HepG2 (cell line): ENCODE data around the gene PDIA4. TPM values are rescaled to one million over a fixed set of nuclear protein-coding genes. Genes with fewer than 3 reads are reported as not detected.

Experiments
- ATAC-seq: fragments of 200-7000 bp; cut with Tn5 transposase; 3 replicates; pipeline ENCODE4 v1.9.1; 2020; ENCODE audit warnings: mild to moderate bottlenecking, moderate library complexity
- BruUV-seq: library from RNA; stranded (reverse); fragments of 400-500 nt; replicated peaks from 2 replicates; lab custom pipeline; 2021; lab: Mats Ljungman, UMichigan
- CTCF ChIA-PET: fragments of 300-600 bp; formaldehyde crosslinking; extraction: SDS; loops from one replicate; lab custom pipeline; 2021; ENCODE audit warnings: low total read pairs, inconsistent platforms, low intra/inter-chr PET ratio; lab: Yijun Ruan, JAX
- POLR2A ChIA-PET: fragments of 350-600 bp; sonication (Branson Sonifier 250); formaldehyde crosslinking; loops from one replicate; lab custom pipeline; 2020; ENCODE audit warnings: antibody characterized with exemption, inconsistent platforms; lab: Yijun Ruan, JAX
- DNase-seq: peaks from one replicate; pipeline ENCODE4 v3.0.0-alpha.2; 2015; ENCODE audit warnings: low spot score
- FAIRE-seq: peaks from 3 replicates; lab custom pipeline; 2011; peaks lifted over from hg19 to GRCh38; lab: Jason Lieb, UNC
- H2AFZ ChIP-seq: one replicate; pipeline ENCODE4 v1.6.1; 2011; ENCODE audit warnings: low read length, inconsistent platforms
- H3K27ac ChIP-seq: fragments of 300-600 bp; 3 replicates; pipeline ENCODE4 v1.8.0; 2011; ENCODE audit warnings: mixed run types, mild to moderate bottlenecking, mixed read lengths, low read length, inconsistent platforms; ENCODE audit not compliant: insufficient read depth; ENCODE audit errors: extremely low read length
- H3K27me3 ChIP-seq, 2 experiments: fragments of 200-600 bp in 1 of 2; 2 replicates in 1 of 2; 3 replicates in 1 of 2; pipeline versions ENCODE4 v1.6.0 to v1.8.0; 2011; ENCODE audit warnings: low read length in 2 of 2, mild to moderate bottlenecking in 2 of 2, moderate library complexity in 2 of 2, inconsistent platforms in 1 of 2; ENCODE audit not compliant: insufficient read depth in 2 of 2, control insufficient read depth in 1 of 2
- H3K36me3 ChIP-seq, 2 experiments: fragments of 200-600 bp in 1 of 2; replicated peaks in 1 of 2; 2 replicates in 1 of 2; 3 replicates in 1 of 2; pipeline versions ENCODE4 v1.5.1 to v1.8.0; 2011; ENCODE audit warnings: low read length in 2 of 2, inconsistent platforms in 1 of 2; ENCODE audit not compliant: insufficient read depth in 2 of 2, control insufficient read depth in 1 of 2
- H3K4me1 ChIP-seq: 2 replicates; pipeline ENCODE4 v1.5.1; 2012; ENCODE audit warnings: low read length, inconsistent platforms; ENCODE audit not compliant: insufficient read depth
- H3K4me2 ChIP-seq: 2 replicates; pipeline ENCODE4 v1.6.0; 2011; ENCODE audit warnings: low read depth, low read length, inconsistent platforms
- H3K4me3 ChIP-seq, 3 experiments: fragments of 200-600 bp in 1 of 3; sonication (generic), shearing (Covaris generic) in 1 of 3; replicated peaks in 1 of 3; 2 replicates each; pipeline ENCODE4 v1.5.1; 2011 to 2016; ENCODE audit warnings: low read length in 3 of 3, inconsistent platforms in 2 of 3, low read depth in 2 of 3, mild to moderate bottlenecking in 2 of 3, control low read depth in 1 of 3, mixed read lengths in 1 of 3; ENCODE audit not compliant: insufficient read depth in 1 of 3
- H3K79me2 ChIP-seq: one replicate; pipeline ENCODE4 v1.6.1; 2011; ENCODE audit warnings: low read length, inconsistent platforms; ENCODE audit not compliant: insufficient read depth
- H3K9ac ChIP-seq: 2 replicates; pipeline ENCODE4 v1.6.0; 2011; ENCODE audit warnings: mild to moderate bottlenecking, low read depth, low read length, inconsistent platforms; ENCODE audit not compliant: insufficient read depth
- H3K9me3 ChIP-seq: 2 replicates; pipeline ENCODE4 v1.5.1; 2012; ENCODE audit warnings: mild to moderate bottlenecking, low read length
- H4K20me1 ChIP-seq: 2 replicates; pipeline ENCODE4 v1.6.0; 2011; ENCODE audit warnings: inconsistent platforms, mild to moderate bottlenecking, low read length, moderate library complexity; ENCODE audit not compliant: insufficient read depth
- DZIP1 ChIP-seq: sonication (generic); formaldehyde crosslinking; IDR thresholded peaks from 2 replicates; pipeline ENCODE4 v1.5.0; 2020; ENCODE audit warnings: mild to moderate bottlenecking, missing genetic modification reagents
- GPN1 ChIP-seq: sonication (generic); formaldehyde crosslinking; IDR thresholded peaks from 2 replicates; pipeline ENCODE4 v1.5.1; 2020; ENCODE audit warnings: missing genetic modification reagents, borderline replicate concordance
- MEIS2 ChIP-seq: sonication (generic); formaldehyde crosslinking; IDR thresholded peaks from 2 replicates; pipeline ENCODE4 v1.9.0; 2021; ENCODE audit warnings: mild to moderate bottlenecking, missing genetic modification reagents
- PRMT3 ChIP-seq: sonication (generic); formaldehyde crosslinking; IDR thresholded peaks from 2 replicates; pipeline ENCODE4 v1.8.1; 2022; ENCODE audit warnings: low read depth, mild to moderate bottlenecking, moderate library complexity, missing genetic modification reagents, borderline replicate concordance
- SETDB1 ChIP-seq: sonication (generic); formaldehyde crosslinking; IDR thresholded peaks from 2 replicates; pipeline ENCODE4 v1.5.1; 2020; ENCODE audit warnings: missing genetic modification reagents, mild to moderate bottlenecking, borderline replicate concordance
- SRSF1 ChIP-seq: fragments of 200-400 bp; formaldehyde crosslinking; optimal IDR thresholded peaks from 2 replicates; pipeline ENCODE3; 2017; ENCODE audit warnings: mild to moderate bottlenecking, low read depth, low read length, moderate library complexity
- ZNF224 ChIP-seq: sonication (generic); formaldehyde crosslinking; IDR thresholded peaks from 2 replicates; pipeline ENCODE4 v1.5.0; 2020; ENCODE audit warnings: mild to moderate bottlenecking, missing genetic modification reagents
- ZNF543 ChIP-seq: sonication (generic); formaldehyde crosslinking; IDR thresholded peaks from 2 replicates; pipeline ENCODE4 v1.4.0; 2020; ENCODE audit warnings: mild to moderate bottlenecking, missing genetic modification reagents
- ZNF816 ChIP-seq: sonication (generic); formaldehyde crosslinking; IDR thresholded peaks from 2 replicates; pipeline ENCODE4 v1.8.0; 2022; ENCODE audit warnings: missing genetic modification reagents, mild to moderate bottlenecking, borderline replicate concordance
- WGBS: methylation state at CpG from one replicate; pipeline ENCODE4 v1.1.6; 2017; ENCODE audit warnings: low lambda C conversion rate; 5-methylcytosine and 5-hydroxymethylcytosine counted together
- in situ Hi-C: cut with HindIII; loops from 2 replicates; pipeline ENCODE4 v1.10.0; 2017; ENCODE audit warnings: low pct_unique_long_range_greater_than_20kb; ENCODE audit not compliant: extremely low pct_ligation_motif_present
- intact Hi-C: fragments of 100-400 bp; cut with micrococcal nuclease; formaldehyde crosslinking; loops from one replicate; pipeline ENCODE4 v1.10.0; 2022; ENCODE audit not compliant: unreplicated experiment
- polyA plus RNA-seq, 8 experiments: library from polyadenylated mRNA; depleted of rRNA in 3 of 8; stranded (reverse) in 7 of 8; unstranded in 1 of 8; fragments of >200 nt; fragmentation: Illumina TruSeq in 4 of 8; extraction: Trizol in 4 of 8; gene quantifications; 2 replicates each; pipeline versions ENCODE4 v1.2.1 to v1.2.3, GENCODE V29; 2011 to 2016; ENCODE audit warnings: low read depth in 4 of 8, missing spikeins in 1 of 8, mixed read lengths in 1 of 8; ENCODE audit not compliant: insufficient read depth in 1 of 8
- total RNA-seq, 5 experiments: library from RNA; depleted of rRNA; stranded (reverse); fragments of >200 nt; fragmentation: Illumina TruSeq; extraction: Trizol; gene quantifications; 2 replicates each; pipeline ENCODE4 v1.2.3, GENCODE V29; 2016; ENCODE audit warnings: low read depth in 1 of 5
- TF ChIP-seq, protein P1 (sequence below): IDR thresholded peaks from 2 replicates; pipeline ENCODE4 v1.4.0; 2020; ENCODE audit warnings: mild to moderate bottlenecking, missing genetic modification reagents
- TF ChIP-seq, protein P2 (sequence below): sonication (generic); formaldehyde crosslinking; IDR thresholded peaks from 2 replicates; pipeline ENCODE4 v1.4.0; 2020; ENCODE audit warnings: low read depth, mild to moderate bottlenecking, missing genetic modification reagents

Gene PDIA4
- total and polyA plus RNA-seq, 2 of the 13 experiments (the other 11 are each of a cell fraction or from before 2014, with no cell fraction given): 278 to 402 TPM

DNA sequence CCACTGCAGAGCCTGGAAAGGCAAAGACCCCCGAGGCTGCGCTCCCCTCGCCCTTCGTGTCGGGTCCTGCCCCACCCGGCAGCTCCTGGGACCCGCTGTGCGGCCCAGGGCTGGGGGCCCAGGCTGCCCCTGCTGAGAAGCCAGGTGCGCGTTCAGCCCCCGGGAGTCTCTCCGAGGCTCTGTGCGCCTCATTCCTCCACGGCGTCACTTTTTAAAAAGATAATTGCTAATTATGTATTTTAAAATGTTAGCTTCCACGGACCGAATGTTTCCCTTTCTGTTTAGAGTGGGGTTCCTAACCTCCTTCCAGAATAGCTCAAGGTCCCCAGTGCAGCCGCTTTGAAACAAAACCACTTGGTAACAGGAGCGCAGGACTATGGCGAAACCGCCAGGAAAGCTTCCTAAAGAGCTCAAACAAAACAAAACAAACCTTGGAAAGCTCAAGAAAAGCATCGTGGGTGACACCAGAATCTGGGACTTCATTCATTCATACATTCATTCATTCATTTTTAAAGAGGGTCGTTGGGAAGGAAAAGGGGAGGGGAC is 45.6 kb downstream of the PDIA4 start (continued):
- no peak for TF ChIP-seq DZIP1 (CRISPR knock-in tag)
- TF ChIP-seq ZNF816 (CRISPR knock-in tag): no peak

DNA sequence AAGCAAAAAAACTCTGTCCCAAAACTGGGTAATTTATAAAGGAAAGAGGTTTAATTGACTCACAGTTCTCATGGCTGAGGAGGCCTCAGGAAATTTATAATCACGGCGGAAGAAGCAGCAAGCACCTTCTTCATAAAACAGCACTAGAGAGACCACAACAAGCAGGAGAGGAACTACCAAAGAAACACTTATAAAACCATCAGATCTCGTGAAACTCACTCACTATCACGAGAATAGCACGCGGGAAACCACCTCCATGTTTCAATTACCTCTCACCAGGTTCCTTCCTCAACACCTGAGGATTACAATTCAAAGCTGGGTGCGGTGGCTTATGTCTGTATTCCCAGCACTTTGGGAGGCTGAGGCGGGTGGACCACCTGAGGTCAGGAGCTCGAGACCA is 48.5 kb downstream of the PDIA4 start:
- no peak for ATAC-seq
- WGBS: 59% methylated on average over 9 of the region's 9 CpGs
- Histone ChIP-seq H3K9me3 (no peaks in the 10 kb centered on the region), H3K4me1 (peaks cover 40% of the 10 kb centered on the region), H3K27ac (no peak overlapping the region), H3K79me2 (no peaks in the 10 kb centered on the region), H3K9ac (no peak overlapping the region), H3K4me3 (no peak overlapping the region), H2AFZ (no peak overlapping the region), H3K27me3 (no peaks in the 10 kb centered on the region; a peak in 1 of 5 replicates), H3K4me2 (no peak overlapping the region; the same call in 1 of the 2 replicates), H3K36me3 (no peaks in the 10 kb centered on the region), H4K20me1 (no peaks in the 10 kb centered on the region)
- in situ Hi-C loops: no loop called here
- intact Hi-C loops: no loop called here
- BruUV-seq: no TSS peak
- ChIA-PET CTCF (no interaction called here), POLR2A (no interaction called here)
- no peak for FAIRE-seq
- DNase-seq: no peak
- TF ChIP-seq SETDB1 (no peak), MEIS2 (CRISPR knock-in tag) (no peak), ZNF224 (CRISPR knock-in tag) (no peak), SRSF1 (no peak), ZNF543 (CRISPR knock-in tag) (no peak), GPN1 (no peak), PRMT3 (CRISPR knock-in tag) (no peak)
- TF ChIP-seq, protein P1, sequence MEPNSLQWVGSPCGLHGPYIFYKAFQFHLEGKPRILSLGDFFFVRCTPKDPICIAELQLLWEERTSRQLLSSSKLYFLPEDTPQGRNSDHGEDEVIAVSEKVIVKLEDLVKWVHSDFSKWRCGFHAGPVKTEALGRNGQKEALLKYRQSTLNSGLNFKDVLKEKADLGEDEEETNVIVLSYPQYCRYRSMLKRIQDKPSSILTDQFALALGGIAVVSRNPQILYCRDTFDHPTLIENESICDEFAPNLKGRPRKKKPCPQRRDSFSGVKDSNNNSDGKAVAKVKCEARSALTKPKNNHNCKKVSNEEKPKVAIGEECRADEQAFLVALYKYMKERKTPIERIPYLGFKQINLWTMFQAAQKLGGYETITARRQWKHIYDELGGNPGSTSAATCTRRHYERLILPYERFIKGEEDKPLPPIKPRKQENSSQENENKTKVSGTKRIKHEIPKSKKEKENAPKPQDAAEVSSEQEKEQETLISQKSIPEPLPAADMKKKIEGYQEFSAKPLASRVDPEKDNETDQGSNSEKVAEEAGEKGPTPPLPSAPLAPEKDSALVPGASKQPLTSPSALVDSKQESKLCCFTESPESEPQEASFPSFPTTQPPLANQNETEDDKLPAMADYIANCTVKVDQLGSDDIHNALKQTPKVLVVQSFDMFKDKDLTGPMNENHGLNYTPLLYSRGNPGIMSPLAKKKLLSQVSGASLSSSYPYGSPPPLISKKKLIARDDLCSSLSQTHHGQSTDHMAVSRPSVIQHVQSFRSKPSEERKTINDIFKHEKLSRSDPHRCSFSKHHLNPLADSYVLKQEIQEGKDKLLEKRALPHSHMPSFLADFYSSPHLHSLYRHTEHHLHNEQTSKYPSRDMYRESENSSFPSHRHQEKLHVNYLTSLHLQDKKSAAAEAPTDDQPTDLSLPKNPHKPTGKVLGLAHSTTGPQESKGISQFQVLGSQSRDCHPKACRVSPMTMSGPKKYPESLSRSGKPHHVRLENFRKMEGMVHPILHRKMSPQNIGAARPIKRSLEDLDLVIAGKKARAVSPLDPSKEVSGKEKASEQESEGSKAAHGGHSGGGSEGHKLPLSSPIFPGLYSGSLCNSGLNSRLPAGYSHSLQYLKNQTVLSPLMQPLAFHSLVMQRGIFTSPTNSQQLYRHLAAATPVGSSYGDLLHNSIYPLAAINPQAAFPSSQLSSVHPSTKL (CRISPR knock-in tag): no peak
- TF ChIP-seq, protein P2, sequence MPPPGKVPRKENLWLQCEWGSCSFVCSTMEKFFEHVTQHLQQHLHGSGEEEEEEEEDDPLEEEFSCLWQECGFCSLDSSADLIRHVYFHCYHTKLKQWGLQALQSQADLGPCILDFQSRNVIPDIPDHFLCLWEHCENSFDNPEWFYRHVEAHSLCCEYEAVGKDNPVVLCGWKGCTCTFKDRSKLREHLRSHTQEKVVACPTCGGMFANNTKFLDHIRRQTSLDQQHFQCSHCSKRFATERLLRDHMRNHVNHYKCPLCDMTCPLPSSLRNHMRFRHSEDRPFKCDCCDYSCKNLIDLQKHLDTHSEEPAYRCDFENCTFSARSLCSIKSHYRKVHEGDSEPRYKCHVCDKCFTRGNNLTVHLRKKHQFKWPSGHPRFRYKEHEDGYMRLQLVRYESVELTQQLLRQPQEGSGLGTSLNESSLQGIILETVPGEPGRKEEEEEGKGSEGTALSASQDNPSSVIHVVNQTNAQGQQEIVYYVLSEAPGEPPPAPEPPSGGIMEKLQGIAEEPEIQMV (CRISPR knock-in tag): no peak
